GM12865 (cell line): ENCODE data around the gene TOMT.

ENCODE experiments used
- DNase-seq: peaks from one replicate; pipeline ENCODE4 v3.0.0; 2010; ENCODE audit warnings: low read depth
- H3K4me3 ChIP-seq: 2 replicates; pipeline ENCODE4 v1.5.1; 2011; ENCODE audit warnings: mild to moderate bottlenecking, low read depth, low read length, control low read depth
- TF ChIP-seq, protein P1 (sequence below): IDR thresholded peaks from 2 replicates; pipeline ENCODE4 v1.5.1; 2011; ENCODE audit warnings: low read length, control low read depth, low read depth, inconsistent platforms; ENCODE audit not compliant: insufficient read depth; ENCODE audit errors: missing control alignments

The TOMT gene, protein sequence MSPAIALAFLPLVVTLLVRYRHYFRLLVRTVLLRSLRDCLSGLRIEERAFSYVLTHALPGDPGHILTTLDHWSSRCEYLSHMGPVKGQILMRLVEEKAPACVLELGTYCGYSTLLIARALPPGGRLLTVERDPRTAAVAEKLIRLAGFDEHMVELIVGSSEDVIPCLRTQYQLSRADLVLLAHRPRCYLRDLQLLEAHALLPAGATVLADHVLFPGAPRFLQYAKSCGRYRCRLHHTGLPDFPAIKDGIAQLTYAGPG

DNA sequence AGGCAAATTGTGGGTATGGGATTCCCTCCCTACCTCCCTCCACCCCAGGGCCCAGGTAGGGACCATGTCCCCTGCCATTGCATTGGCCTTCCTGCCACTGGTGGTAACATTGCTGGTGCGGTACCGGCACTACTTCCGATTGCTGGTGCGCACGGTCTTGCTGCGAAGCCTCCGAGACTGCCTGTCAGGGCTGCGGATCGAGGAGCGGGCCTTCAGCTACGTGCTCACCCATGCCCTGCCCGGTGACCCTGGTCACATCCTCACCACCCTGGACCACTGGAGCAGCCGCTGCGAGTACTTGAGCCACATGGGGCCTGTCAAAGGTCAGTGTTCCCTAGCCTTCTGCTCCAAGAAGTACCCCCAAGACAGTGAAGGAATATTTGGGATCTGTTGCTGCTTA, at the start of gene TOMT:
Gene TOMT (plus strand): TSS at position 37 of the 400 bp plus-strand sequence. CDS start 28 bp downstream, at position 65.
- H3K4me3 ChIP-seq: no peak within 1 kb of the TSS
- no peak for DNase-seq
- TF ChIP-seq, protein P1, sequence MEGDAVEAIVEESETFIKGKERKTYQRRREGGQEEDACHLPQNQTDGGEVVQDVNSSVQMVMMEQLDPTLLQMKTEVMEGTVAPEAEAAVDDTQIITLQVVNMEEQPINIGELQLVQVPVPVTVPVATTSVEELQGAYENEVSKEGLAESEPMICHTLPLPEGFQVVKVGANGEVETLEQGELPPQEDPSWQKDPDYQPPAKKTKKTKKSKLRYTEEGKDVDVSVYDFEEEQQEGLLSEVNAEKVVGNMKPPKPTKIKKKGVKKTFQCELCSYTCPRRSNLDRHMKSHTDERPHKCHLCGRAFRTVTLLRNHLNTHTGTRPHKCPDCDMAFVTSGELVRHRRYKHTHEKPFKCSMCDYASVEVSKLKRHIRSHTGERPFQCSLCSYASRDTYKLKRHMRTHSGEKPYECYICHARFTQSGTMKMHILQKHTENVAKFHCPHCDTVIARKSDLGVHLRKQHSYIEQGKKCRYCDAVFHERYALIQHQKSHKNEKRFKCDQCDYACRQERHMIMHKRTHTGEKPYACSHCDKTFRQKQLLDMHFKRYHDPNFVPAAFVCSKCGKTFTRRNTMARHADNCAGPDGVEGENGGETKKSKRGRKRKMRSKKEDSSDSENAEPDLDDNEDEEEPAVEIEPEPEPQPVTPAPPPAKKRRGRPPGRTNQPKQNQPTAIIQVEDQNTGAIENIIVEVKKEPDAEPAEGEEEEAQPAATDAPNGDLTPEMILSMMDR: no peak

DNA sequence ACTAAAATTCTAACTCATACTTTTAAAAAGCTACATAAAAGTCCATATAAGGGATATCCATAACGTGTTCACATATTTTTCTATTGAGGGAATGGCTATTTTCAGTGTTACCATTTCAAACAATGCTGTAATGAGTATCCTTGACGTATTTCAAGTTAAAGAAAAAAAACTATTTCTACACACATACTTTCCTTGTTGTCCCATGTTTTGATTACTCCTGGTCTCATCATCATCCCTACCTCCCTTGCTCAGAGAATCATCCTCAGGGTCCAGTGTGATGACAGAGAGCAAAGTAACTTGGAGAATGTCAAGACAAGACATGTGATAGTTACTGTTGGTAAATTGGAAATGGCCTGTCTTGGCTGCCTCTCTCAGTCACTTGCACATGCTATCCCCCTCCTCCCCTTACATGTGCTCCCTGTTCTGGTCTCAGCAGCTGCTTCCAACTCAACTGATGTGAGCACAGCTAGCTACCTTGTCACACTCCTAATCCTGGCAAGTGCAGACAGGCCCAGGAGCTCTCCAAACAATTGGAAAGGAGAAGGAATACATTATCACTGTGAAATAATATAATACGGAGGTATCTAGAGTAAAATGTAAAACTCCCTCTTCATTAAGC, 47.2 kb upstream of the TOMT start:
- no peak for DNase-seq
- no peak overlapping the region for H3K4me3 ChIP-seq
- TF ChIP-seq, protein P1: no peak

DNA sequence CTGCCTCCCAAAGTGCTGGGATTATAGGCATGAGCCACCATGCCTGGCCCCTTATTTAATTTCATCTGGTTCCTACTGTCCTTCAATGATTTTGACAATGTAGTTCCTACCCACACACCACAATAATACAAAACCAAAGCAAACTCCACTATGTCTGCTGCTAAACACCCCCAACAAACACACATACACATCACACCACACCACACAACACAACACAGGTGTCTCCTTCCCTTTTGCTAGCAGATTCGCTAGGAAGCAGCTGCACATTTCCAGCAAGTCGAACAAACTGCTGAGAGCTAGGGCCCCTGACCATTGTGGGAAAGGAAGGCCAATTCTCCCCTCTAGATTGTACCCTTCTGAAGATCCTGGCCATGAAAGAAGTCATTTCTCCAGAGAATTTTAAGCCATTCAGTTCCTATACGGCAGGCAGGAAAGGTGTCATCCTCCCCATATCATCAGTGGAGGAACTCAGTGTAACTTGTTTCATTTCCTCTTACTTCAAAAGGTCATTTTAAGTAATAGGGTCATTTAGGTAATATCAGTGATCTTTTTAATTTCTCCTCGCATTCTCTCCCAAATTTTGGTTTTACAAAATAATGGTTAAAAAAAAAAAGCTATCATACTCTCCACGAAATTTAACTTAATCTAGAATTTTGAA, 43.9 kb upstream of the TOMT start:
- no peak for DNase-seq
- TF ChIP-seq, protein P1: no peak
- no peak overlapping the region for H3K4me3 ChIP-seq

DNA sequence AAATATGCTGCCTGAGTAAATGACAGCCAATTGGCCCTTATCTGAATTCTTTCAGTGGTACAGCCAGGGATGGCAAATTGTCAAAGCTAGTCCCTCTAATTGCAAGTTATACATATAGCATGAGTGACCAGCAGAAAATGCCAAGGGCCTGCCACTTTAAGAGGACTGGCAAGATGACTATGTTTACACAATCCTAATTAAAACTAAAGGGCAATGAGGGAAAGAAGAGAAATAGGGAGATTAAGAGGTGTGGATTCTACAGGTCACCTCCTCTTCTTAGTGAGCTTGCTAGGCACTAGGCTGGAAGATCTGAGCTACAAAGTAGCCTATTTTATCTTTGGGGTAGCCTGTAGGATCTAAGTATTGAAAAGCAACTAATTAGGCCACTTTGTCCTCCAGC, 38.9 kb upstream of the TOMT start:
- no peak for DNase-seq
- TF ChIP-seq, protein P1: no peak
- H3K4me3 ChIP-seq: no peak overlapping the region

DNA sequence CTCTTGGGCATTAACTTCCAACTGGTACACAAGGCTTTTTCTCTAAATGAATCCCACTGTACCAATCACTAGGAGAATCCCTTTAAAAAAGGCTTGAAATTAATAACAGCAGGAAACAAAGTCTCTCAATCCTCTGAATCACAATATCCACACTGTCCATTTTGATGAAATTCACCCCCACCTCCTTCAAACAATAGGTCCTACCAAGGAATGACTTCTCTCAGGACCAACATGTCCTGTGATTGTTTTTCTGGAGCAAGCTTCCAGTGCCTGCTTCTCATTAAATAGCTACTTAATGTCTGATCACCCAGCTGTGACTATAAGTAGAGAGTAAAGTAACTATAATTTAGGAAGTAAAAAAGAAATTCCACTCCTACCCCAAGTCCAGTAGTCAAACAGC, 38.5 kb upstream of the TOMT start:
- TF ChIP-seq, protein P1: no peak
- H3K4me3 ChIP-seq: no peak overlapping the region
- no peak for DNase-seq

DNA sequence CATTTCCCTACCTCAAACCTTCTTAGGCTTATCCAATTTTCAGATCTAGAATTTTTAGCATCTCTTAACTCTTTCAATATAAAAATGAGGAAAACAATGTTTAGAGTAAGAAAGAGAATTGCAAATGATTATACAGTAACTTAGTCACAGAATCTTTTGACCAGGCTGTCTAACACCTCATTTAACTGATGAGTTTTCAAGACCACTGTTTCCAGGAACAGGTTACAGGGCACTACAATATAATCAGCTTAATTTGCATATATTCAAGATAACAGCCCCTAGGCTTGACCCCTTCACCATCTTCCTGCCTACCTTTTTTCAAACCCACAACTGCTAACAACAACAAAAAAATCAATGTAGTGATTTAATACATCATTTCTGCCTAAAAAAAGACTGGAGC, 38.0 kb upstream of the TOMT start:
- H3K4me3 ChIP-seq: no peak overlapping the region
- TF ChIP-seq, protein P1: no peak
- DNase-seq: no peak
